ENCODE data around the gene TCEA3.

TCEA3 gene

DNA sequence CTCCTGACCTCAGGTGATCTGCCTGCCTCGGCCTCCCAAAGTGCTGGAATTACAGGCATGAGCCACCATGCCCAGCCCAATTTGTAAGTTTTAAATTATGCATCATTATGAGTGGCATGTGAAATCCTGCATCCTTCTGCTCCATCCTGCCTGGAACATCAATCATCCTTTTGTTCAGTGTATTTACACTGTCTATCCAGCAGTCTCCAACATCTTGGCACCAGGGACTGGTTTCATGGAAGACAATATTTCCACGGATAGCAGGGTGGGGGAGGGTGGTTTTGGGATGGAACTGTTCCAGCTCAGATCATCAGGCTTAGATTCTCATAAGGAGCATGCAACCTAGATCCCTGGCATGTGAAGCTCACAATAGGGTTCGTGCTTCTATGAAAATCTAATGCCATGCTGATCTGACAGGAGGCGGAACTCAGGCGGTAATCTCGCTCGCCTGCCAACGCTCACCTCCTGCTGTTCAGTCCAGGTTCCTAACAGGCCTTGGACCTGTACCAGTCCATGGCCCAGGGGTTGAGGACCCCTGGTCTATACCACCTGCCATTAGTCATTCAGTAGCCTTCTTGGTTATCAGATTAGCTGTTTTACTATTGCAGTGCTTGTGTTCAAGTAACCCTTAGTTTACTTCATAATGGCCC is 22.2 kb upstream of the TCEA3 start:
- DNase-seq = no peak

DNA sequence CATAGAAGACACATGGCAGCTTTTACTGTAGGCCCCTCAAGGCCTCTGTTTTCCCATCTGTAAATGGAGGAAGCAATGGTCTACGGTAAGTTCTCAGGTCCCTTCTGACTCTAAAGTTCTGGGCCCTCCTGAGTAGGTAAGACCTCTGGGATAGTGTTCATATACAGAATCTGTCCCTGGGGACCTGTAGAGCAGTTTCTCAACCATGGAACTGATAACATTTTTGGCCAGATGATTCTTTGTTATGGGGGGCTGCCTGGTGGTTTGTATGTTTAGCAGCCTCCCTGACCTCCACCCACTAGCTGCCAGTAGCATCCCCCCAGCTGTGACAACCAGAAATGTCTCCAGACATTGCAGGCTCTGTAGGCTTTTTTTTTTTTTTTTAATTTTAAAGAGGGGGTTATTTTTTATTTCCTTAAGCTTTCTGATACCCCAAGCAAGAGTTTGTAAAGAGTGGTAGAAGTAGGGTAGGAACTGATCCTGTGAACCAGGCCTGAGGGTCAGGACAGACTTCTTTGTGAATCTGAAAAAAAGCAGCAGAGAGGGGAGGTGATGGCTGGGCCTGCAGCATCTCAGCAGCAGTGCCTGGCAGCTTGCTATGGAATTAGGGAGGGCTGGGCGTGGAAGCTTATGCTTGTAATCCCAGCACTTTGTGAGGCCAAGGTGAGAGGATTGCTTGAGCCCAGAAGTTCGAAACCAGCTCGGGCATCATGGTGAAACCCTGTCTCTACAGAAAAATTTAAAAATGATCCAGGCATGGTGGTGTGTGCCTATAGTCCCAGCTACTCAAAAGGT is 20.2 kb upstream of the TCEA3 start:
- no peak for DNase-seq

DNA sequence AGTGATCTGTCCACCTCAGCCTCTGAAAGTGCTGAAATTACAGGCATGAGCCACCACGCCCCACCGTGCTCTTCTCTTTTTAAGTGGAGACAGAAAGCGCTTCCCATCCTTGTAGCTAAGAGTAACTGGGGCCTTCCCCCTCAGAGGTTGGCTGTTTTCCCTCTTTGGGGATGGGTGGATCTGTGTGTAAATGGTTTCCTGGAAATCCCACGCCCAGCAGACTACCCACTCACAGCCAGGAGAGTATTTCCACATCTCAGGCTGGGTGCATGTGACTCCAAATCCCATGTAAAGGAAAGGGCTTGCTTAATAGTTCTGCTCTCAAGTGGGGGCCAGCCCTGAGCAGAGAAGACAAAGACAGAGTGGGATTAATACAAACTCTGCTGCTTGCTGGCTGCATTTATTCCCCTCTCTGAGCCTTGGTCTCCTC is 19.6 kb upstream of the TCEA3 start:
- DNase-seq = no peak

DNA sequence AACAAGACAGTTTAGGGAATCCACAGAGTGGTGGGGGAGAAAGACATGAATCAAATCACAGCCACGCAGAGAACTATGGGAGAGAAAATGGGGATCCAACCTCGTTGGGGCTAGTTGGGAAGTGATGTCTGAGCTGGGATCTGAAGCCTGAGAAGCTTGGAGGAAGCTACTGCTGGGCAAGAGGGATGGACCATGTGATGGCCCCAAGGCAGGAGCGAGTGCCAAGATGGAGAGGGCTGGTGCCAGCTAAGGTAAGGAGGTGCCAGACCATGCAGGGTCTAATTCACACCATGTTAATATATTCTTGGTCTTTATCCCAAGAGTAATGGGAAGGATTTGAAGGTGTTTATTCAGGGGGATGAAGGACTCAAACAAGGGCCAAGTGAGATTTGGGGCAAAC is 18.2 kb upstream of the TCEA3 start:
- no peak for DNase-seq

DNA sequence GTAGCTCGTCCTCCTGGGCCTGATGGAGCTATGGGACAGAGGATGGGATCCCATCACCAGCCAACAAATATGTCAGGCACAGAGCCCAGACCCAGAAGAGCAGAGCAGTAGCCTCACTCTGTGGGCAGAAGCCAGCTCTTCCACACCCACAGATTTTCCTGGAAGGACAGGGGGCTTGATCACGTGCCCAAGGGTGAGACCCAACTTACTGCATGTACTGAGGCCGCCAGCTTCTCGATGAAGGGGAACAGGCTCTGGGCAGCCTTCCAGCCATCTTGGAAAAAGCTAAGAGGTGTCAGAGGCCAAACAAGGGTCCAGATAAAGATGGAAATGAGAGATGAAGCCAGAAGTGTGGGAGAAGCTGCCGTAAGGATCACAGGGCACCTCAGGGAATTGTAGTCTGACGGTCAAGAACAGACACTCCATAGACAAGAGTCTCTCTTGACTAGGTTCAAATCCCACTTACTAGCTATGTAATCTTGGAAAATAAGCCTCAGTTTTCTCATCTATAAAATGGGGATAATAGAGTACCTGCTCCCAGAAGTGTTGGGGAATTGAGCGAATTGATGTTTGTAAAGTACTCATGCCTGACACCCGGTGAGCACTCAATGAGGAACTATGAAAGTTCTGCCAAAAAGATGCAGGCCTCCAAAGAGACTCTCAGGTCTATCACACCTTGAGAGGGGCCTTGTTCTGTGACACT is 17.0 kb upstream of the TCEA3 start:
- DNase-seq = no peak

DNA sequence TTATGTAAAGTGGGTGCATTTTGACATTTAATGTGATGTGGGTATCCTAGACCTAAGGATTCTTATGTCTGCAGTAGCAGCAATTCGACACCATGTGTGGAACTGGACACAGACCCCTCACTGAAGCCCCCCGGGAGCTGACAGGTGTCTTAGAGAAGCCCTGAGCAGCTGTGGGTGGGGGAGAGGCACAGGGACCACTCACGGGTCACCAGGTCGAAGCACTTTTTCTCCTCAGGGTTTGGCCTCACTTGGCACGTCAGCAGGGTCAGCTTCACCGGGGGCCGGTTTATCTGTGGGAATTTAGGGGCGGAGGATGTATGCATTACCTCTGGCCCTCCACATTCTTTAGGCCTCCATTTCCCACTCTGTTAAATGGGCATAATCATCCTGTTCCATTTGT is 14.0 kb upstream of the TCEA3 start:
- DNase-seq = no peak

DNA sequence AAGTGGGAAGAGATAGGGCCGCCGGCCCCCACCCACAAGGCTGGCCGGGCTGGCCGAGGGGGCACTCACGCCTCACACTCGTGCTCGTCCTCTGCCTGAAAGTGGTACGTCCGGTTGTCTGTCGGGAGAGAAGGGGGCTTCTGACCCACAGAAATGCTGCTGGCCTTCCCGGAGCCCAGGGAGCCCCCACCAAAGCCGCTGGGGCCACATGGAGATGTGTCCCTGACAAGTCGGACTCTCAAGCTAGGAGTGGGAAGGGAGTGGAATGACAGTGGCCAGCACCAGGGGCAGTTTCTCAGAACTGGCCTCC is 12.8 kb upstream of the TCEA3 start:
- no peak for DNase-seq

DNA sequence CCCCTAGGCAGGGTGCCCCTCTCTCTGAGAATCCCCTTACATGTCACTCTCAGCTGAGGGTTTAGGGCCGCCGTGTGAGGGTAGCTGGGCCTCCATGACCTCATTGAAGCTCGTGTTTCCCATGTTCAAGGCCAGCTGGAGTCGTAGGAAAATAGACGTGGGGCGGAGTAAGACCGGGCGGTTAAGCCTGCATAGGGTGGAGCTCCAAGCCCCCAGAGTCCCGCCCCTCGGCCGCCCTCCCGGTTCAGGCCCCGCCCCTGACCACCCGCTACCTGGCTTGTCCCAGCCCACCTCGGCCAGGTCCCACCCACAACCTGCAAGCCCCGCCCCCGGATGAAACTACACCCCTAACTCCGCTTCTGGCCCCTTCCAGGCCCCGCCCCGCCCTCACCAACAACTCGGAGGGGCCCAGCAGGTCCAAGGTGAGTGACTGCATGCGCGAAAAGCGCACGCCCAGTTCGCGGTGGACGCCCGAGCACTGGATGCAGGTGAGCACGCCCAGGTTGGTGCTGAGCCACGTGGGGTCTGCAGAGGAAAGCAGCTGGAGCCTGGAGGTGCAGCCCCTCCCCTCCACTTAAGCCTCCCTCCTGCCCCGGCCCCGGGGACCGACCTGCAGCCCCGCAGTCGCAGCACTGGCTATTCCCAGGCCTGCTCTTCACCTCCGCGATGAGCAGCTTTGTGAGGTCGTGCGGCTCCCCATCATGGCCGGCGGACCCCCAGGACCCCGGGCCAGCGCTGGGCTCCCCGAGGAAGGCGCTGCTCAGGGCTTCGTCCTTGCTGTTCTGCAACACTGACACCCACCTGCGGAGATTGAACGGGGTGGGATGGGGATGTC is 12.2 kb upstream of the TCEA3 start:
- DNase-seq = peak; percentile 48 to 58

DNA sequence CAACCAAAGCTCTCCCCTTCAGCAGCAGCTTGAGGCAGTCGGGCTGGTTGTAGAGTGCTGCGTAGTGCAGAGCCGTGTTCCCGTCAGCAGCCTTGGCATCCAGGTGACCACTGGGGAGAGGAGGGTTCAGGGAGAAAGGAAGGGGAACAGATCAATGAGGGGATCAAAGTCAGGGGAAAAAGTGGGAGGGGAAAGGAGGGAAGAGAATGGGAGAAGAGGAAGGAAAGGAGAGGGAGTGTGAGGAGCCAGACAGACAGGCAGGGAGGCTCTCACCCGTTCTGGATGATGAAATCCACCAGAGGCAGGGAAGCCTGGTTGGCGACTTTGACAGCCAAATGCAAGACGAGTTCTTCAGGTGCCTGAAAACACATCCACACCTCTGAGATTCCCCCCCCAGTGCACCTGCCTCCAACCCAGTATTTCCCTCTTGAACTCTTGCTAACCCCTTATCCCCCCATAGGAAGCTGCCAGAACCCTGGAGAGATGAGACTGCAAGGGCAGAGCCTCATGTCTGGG is 9.8 kb upstream of the TCEA3 start:
- DNase-seq = no peak

DNA sequence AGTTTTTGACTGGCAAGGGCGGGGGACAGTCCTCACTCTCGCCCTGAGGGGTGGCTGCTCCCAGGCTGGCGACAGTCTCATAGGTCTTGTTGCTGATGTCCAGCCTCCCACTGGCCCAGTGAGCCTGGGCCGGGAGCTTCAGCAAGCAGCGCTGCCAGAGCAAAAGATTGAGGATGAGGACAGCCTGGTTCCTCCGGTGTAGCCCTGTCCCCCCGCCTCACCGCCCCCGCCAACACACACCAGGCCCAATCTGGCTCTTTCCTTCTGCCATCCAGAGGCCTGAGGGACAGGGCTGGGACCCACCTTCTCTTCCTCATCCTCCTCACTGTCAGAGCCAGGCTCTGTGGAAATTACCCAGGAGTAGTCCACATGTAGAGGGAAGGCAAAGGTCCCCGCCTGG is 8.6 kb upstream of the TCEA3 start:
- no peak for DNase-seq

DNA sequence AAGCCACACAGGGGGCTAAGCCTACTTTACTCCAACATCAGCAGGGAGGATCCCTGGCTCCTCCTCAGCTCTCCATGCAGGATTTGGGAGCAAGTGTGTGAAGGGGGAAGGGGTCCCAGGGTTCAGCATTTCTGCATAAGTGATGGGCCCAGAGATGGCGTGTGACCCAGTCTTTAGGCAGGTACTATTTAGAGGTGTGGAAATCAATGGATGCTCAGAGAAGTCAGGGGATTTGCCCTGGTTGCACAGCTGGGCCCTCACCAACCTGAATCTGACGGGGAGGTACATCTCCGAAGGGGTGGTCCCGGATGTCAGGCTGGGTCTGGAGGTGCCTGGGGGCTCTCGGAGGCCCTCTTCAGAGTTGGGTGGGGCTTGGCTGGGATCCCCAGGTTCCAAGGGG is 6.9 kb upstream of the TCEA3 start:
- DNase-seq = no peak

DNA sequence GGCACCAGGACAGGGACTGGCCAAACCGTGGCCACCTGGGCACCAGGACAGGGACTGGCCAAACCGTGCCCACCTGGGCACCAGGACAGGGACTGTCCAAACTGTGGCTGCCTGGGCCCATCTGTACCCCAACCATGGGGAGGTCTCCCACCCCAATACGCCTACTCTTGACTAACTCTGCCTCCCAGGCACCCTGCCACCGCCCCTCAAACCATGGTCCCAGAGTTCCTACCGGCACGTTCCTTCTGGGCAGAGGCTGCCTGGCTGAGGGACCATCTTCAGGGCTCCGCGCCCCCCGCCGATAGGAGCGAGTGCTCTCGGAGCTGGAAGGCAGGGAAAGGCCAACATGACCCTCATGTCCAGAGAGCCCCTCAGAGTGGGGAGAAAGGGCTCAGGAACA is 6.3 kb upstream of the TCEA3 start:
- no peak for DNase-seq

DNA sequence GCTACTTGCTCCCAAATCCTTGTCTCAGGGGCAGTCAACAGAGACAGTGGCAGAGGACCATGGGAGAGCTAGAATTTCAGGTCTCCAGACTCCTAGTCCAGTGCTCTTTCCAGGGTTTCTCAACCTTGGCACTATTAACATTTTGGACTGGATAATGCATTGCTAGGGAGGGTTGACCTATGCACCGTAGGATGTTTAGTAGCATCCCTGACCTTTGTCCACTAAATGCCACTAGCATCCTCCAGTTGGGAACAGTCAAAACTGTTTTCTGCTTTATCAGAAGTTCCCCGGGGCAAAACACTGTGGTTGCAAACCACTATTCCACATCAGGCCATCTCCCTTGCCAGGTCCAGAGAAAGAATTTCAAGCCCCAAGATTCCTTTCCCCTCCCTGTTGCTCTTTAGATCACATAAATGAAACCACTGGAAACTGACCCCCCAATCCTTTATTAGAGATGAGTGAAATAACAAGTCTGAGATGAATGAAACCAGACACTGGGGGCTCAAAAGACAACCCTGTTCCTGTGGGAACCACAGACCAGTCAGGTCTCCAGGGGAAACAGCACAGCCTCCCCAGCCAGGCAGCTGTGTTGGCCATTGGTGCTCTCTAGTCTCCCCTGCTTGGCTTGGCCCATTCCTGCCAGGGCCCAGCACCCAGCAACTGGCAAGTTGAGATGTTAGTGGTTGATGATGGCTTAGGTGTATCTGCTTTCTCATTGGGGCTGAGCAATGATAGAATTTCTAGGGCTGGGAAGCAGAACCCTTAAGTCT is 3.8 kb upstream of the TCEA3 start:
- no peak for DNase-seq

DNA sequence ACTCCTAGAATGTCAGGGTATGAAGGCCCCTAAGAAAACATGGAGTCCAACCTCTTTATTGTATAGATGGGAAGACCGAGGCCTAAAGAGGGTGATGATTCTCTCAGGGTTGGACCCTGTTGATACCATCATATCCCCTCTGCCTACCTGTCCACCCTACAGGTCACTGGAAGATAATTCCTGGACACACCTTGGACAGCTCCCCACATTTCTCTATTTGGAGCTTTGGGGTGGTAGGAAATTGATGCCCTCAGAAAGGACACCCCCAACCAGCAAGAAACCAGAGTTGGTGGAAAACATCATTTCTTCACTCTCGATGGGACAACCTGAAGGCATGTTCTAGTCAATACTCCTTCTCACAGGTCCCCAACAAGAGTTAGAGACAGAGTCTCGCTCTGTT is 3.0 kb upstream of the TCEA3 start:
- no peak for DNase-seq

DNA sequence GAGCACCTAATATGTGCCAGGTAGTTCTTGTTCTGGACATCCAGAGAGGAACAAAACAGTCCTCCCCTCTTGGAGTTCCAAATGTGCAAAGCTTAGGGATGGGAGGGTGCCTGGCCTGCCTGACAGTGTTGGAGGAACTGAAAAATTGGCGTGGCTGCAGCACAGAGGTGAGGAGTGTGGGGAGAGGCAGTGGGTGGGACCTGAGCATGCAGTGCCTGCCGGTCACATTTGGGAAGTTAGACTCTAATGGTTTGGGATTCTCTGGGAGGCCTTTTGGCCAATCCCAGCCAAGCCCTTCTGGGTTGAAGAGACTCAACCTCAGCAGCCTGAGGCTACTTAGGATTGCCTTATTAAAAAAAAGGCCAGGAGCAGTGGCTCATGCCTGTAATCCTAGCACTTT is 2.3 kb upstream of the TCEA3 start:
- DNase-seq = no peak

DNA sequence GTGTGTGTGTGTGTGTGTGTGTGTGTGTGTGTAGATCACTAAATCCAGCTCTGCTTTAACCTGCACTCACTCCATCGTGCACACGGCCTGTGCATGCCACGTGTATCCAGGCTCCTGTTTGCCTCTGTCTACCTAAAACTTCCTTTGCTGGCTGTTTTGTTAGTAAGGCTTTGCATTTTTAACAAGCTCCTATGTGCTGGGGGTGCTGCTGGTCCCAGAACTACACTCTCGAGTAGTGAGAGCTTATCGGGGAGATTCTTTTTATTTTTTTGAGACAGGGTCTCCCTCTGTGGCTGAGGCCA is 596 bp upstream of the TCEA3 start:
- DNase-seq = no peak

DNA sequence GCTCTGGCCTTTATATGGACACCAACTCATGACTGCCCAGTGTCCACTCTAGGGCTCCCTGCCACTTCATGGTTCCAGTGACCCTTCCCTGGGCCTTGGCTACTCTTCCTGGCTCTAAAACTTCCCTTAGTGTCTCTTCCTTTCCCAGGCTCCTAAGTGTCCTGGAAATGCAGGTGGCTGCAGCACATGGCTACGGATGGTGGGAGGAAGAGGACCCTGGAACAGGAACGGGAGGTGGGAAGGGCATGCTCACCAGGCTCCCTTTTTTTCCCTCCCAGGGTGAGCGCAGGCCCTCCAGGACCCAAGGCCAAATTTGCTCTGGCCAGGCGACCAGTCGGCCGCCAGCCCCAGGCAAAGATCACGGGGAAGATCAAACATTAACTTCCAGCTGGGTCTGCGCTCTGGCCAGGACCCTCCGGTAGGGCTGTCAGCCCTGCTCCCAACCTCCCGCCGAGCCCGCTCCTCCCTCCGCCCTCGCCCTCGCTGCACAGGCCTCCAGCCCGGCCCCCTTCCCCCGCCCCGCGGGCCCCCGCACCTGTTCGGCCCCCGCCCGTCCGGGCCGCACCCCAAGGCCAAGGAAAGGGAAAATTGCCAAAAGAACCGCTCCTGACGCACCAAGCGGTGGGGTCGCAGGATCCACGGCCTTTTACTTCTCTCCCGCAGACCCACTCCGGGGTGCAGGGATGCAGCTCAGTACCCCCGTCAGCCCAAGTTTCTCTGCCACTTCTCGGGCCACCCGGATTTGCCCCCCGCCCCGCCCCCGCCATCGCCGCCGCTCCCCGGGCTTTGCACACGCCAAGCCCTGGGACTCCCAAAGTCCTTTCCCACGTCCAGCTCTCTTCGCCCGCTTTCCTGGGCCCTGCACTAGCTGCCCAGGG is 894 bp downstream of the TCEA3 start:
- no peak for DNase-seq

DNA sequence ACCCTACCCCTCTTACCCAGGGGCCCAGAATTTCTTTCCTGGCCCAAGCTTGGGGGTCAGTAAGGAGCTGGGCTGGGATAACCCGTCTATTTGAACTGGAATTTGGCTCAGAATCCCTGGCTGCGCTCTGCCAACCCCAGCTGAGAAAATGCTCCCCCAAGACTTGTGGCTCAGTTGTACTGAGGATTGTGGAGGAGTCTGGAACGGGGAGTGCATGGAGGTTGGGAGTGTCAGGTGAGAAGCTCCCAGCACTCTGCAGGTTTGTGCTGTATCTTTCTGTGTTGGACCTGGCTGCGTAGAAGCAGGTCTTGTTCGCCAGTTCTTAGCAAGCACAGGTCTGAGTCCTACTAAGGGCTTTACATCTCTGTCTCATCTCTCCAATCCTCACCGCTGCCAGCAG is 1.6 kb downstream of the TCEA3 start:
- DNase-seq = no peak

DNA sequence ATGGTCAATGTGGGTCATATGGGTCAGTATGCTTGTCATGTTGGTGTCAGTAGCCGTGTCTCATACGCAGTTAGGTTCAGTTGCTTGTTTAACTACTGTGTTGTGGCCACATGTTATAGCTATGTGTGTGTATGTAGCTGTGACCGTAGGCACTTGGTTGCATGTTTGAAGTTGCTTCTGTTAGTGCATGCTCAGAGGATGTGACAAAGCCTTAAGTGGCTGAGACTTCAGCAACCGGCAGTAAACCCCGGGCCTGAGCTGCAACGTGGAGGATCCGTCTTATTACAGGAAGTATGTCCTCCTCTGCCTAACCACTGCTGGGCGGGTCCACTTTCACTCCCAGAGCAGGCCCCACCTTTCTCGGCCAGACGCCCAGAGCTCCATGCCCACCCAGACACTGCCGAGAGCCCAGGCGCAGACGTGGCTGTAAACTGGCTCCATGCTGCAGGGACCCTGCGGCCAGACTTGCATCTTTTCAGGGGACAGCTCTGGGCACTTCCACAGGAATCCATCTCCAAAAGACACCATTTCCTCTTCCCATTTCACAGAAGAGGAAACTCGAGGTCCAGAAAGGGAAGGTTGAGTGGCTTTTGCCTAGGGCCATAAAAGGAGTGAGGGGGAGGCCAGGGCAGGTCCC is 2.2 kb downstream of the TCEA3 start:
- peak; percentile 36 to 41 for DNase-seq

DNA sequence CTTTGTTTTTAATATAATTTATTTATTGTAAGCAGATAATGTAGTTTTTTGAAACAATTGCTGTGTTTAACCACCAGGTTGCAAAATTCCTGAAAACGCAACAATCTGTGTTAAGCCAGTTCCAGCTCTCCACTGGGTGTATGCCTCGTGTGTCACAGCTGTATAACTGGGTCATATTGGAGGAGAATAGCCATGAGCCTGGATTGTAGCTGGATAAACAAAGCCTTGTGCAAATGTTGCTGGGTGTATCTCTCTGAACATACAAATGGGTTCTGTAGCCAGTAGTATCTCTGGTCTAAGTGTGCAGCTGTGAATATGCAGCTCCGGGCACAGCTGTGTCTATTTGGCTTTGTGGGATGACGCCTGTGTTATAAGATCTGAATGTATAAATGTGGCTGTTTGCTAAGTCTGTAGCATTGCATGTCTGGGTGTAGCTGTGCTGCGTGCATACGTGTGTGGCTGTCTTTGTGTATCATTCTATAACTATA is 2.8 kb downstream of the TCEA3 start:
- no peak for DNase-seq

DNA sequence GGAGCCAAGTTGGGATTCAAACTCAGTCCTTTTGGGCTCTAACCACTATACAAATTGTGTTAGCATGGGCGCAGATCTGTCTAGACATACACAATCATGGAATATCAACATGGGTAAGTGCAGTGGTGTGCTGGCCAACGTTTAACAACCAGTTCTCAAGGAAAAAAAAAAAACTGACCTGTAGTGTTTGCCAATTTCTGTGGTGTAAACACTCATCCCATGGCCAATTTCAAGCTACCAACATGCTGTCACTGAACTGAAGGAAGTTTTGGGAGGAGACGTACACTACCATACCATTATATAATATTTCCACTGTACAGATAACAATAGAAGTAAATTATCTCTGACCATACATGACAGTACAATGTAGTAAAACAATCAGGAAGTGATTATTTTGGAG is 3.2 kb downstream of the TCEA3 start:
- no peak for DNase-seq
